SK-N-SH (cell line): ENCODE results near the gene KRTAP3-2.

Experiments used
- EP300 ChIP-seq, 2 experiments: IDR thresholded peaks; 2 replicates each; pipeline versions ENCODE4 v1.4.0 to v1.6.1; 2012; ENCODE audit warnings: borderline replicate concordance in 1 of 2, low read depth in 1 of 2, low read length in 1 of 2
- EZH2phosphoT487 ChIP-seq: fragments of 200-600 bp; sonication (generic); IDR thresholded peaks from 2 replicates; pipeline ENCODE4 v1.6.1; 2017; ENCODE audit warnings: low read depth, mixed run types, mild to moderate bottlenecking, antibody characterized with exemption, moderate library complexity, borderline replicate concordance
- FOXM1 ChIP-seq: IDR thresholded peaks from 2 replicates; pipeline ENCODE4 v1.4.0; 2012; ENCODE audit warnings: low read depth, mild to moderate bottlenecking
- MEF2A ChIP-seq: IDR thresholded peaks from 2 replicates; pipeline ENCODE4 v1.4.0; 2012; ENCODE audit warnings: low read depth, borderline replicate concordance
- RCOR1 ChIP-seq: fragments of 150-350 bp; IDR thresholded peaks from 2 replicates; pipeline ENCODE4 v1.6.1; 2017; ENCODE audit warnings: antibody characterized with exemption, low read length
- RFX5 ChIP-seq: IDR thresholded peaks from 2 replicates; pipeline ENCODE4 v1.6.1; 2012; ENCODE audit warnings: mild to moderate bottlenecking, improper control_type of control experiment, low read length
- TCF12 ChIP-seq: IDR thresholded peaks from 2 replicates; pipeline ENCODE4 v1.4.0; 2012
- USF1 ChIP-seq: IDR thresholded peaks from 2 replicates; pipeline ENCODE4 v1.4.0; 2012; ENCODE audit warnings: low read depth, borderline replicate concordance
- USF2 ChIP-seq: fragments of 150-350 bp; IDR thresholded peaks from 2 replicates; pipeline ENCODE4 v1.6.1; 2017; ENCODE audit warnings: antibody characterized with exemption, low read length, low read depth, borderline replicate concordance
- TF ChIP-seq, protein P1 (sequence below): fragments of 200-600 bp; sonication (generic); IDR thresholded peaks from 2 replicates; pipeline ENCODE4 v1.6.1; 2017; ENCODE audit warnings: antibody characterized with exemption, mild to moderate bottlenecking, moderate library complexity

DNA sequence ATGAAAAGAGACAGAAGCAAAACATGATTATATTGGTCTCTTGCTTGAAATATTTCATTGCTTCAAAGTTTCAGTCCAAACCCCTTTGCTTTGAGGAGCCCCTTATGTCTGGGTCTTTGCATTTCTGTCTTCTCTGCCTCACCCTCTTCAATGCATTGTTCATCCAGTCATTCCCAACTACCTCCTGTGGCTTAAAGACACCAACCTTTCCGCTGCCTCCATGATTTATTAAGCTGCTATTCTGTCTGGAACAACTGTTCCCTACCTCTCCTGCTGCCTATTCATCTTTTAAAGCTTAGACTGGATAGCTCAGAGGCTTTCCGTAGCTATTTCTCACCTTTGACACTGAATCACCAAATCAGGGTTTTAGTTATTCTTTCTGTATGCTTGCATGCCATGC is 2.3 kb downstream of the KRTAP3-2 start:
- TF ChIP-seq USF1 (no peak), RCOR1 (no peak), USF2 (no peak), TCF12 (no peak), MEF2A (no peak), EP300 (IDR thresholded peaks at IDR 0.05; ENCODE audit: borderline replicate concordance in 1 of 2, low read depth in 1 of 2, low read length in 1 of 2) (no peak), FOXM1 (no peak), RFX5 (no peak), EZH2phosphoT487 (no peak)
- TF ChIP-seq, protein P1, sequence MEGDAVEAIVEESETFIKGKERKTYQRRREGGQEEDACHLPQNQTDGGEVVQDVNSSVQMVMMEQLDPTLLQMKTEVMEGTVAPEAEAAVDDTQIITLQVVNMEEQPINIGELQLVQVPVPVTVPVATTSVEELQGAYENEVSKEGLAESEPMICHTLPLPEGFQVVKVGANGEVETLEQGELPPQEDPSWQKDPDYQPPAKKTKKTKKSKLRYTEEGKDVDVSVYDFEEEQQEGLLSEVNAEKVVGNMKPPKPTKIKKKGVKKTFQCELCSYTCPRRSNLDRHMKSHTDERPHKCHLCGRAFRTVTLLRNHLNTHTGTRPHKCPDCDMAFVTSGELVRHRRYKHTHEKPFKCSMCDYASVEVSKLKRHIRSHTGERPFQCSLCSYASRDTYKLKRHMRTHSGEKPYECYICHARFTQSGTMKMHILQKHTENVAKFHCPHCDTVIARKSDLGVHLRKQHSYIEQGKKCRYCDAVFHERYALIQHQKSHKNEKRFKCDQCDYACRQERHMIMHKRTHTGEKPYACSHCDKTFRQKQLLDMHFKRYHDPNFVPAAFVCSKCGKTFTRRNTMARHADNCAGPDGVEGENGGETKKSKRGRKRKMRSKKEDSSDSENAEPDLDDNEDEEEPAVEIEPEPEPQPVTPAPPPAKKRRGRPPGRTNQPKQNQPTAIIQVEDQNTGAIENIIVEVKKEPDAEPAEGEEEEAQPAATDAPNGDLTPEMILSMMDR, result no peak
